ENCODE measurements around the gene ATG16L1.

ATG16L1 gene

DNA sequence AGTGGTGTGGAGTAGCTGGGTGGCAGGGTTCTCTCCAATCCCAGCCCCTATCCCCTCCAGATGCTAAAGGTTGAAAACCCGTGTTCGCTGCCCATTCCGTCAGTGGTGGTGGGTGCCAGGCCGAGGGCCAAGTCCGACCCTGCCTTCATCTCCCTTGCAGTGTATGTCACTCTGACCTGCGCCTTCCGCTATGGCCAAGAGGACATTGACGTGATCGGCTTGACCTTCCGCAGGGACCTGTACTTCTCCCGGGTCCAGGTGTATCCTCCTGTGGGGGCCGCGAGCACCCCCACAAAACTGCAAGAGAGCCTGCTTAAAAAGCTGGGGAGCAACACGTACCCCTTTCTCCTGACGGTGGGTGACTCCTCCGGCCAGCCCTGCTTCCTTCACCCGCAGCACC is 69.0 kb downstream of the ATG16L1 start:
- TF ChIP-seq, protein P1, sequence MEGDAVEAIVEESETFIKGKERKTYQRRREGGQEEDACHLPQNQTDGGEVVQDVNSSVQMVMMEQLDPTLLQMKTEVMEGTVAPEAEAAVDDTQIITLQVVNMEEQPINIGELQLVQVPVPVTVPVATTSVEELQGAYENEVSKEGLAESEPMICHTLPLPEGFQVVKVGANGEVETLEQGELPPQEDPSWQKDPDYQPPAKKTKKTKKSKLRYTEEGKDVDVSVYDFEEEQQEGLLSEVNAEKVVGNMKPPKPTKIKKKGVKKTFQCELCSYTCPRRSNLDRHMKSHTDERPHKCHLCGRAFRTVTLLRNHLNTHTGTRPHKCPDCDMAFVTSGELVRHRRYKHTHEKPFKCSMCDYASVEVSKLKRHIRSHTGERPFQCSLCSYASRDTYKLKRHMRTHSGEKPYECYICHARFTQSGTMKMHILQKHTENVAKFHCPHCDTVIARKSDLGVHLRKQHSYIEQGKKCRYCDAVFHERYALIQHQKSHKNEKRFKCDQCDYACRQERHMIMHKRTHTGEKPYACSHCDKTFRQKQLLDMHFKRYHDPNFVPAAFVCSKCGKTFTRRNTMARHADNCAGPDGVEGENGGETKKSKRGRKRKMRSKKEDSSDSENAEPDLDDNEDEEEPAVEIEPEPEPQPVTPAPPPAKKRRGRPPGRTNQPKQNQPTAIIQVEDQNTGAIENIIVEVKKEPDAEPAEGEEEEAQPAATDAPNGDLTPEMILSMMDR (IDR thresholded peaks at IDR 0.05), result no peak
- no peaks in the 10 kb centered on the region for H3K36me3 ChIP-seq
- H3K27ac ChIP-seq, result no peak overlapping the region
- peaks cover 0 to 15% of the 10 kb centered on the region in 2 donors for H3K27me3 ChIP-seq
- no peak for DNase-seq
- no peaks in the 10 kb centered on the region for H3K4me1 ChIP-seq
- no peak overlapping the region for H3K4me3 ChIP-seq
- H3K9me3 ChIP-seq, result no peaks in the 10 kb centered on the region
- intact Hi-C loops (cut with DNase I; ENCODE audit: low total_unique reads), result no loop called here

DNA sequence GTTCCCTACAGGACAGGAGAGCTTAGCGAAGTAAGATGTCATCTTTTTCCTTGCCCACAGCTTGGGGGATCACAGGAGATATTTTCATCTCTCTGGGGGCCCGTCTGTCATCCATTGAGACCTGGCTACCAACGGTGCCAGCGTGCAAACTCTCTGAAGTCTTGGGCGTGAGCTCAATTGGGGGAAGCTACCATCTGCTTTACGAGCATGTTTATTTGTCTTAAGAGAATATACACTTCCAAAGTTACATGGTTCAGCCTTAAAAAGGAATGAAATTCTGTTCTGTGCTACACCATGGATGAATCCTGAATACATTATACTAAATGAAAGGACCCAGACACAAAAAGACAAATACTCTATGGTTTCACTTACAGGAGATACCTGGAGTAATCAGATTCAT is 69.7 kb downstream of the ATG16L1 start:
- no peak overlapping the region for H3K27ac ChIP-seq
- no peak overlapping the region for H3K4me3 ChIP-seq
- no peak for DNase-seq
- intact Hi-C loops (cut with DNase I; ENCODE audit: low total_unique reads), result no loop called here
- peaks cover 0 to 15% of the 10 kb centered on the region in 2 donors for H3K27me3 ChIP-seq
- TF ChIP-seq, protein P1 (IDR thresholded peaks at IDR 0.05), result no peak
- H3K4me1 ChIP-seq, result no peaks in the 10 kb centered on the region
- no peaks in the 10 kb centered on the region for H3K9me3 ChIP-seq
- H3K36me3 ChIP-seq, result no peaks in the 10 kb centered on the region

DNA sequence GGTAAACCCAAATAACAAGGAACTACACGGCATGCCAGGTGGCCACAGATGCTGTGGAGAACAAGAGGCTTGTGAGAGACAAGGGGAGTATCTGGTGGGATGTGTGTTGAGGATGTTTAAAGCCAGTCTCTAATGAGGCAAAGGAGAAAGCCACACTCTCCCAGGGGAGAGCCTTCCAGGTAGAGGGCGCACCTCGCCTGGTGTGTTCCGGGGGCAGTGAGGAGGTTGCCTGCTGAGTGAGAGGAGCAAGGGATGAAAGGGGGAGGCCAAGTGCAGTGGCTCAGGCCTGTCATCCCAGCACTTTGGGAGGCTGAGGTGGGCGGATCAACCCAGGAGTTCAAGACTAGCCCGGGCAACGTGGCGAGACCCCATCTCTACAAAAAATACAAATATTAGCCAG is 72.4 kb downstream of the ATG16L1 start:
- no peak for DNase-seq
- Histone ChIP-seq H3K4me3 (no peak overlapping the region), H3K27ac (no peak overlapping the region), H3K27me3 (peaks cover 0 to 13% of the 10 kb centered on the region in 2 donors), H3K9me3 (no peaks in the 10 kb centered on the region), H3K36me3 (no peaks in the 10 kb centered on the region), H3K4me1 (no peaks in the 10 kb centered on the region)
- intact Hi-C loops (cut with DNase I; ENCODE audit: low total_unique reads), result no loop called here
- TF ChIP-seq, protein P1 (IDR thresholded peaks at IDR 0.05), result no peak

DNA sequence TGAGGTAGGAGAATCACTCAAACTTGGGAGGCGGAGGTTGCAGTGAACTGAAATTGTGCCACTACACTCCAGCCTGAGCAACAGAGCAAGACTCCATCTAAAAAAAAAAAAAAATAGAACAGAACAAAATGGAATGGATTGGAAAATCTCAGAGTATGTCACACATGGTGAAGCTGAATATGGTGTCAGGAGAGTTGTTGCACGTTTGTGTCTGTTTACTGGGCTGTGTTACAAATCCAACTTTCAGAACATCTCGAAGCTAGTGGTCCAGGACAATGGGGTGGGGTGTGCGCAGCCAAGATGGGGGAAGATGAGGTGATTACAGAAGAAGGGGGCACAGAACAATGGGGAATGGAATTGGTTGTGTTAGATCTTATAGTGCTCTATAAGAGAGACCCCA is 73.8 kb downstream of the ATG16L1 start:
- H3K27me3 ChIP-seq, result peaks cover 0 to 6% of the 10 kb centered on the region in 2 donors
- H3K9me3 ChIP-seq, result no peaks in the 10 kb centered on the region
- no peaks in the 10 kb centered on the region for H3K4me1 ChIP-seq
- intact Hi-C loops (cut with DNase I; ENCODE audit: low total_unique reads), result no loop called here
- TF ChIP-seq, protein P1 (IDR thresholded peaks at IDR 0.05), result no peak
- no peaks in the 10 kb centered on the region for H3K36me3 ChIP-seq
- no peak overlapping the region for H3K27ac ChIP-seq
- DNase-seq, result no peak
- no peak overlapping the region for H3K4me3 ChIP-seq

DNA sequence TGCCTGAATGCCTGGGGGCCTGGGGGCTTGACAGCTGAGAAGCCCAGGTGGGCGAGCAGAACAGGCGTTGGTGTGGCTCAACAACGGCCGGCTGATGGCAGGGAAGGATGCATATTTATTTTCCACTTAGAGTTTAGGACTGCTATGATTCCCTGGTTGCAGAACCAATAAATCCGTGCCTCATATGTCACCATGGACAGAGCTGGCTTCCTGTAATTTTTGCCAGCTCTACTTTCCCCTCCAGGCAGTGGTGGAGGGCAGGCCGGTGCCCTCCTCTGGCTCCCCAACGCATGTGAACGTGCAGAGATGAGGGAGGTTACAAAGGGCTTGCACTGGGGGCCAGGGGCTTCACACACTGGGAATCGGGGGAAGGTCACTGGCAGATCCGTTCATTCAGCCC is 74.3 kb downstream of the ATG16L1 start:
- intact Hi-C loops (cut with DNase I; ENCODE audit: low total_unique reads), result no loop called here
- no peaks in the 10 kb centered on the region for H3K4me1 ChIP-seq
- TF ChIP-seq, protein P1 (IDR thresholded peaks at IDR 0.05), result no peak

DNA sequence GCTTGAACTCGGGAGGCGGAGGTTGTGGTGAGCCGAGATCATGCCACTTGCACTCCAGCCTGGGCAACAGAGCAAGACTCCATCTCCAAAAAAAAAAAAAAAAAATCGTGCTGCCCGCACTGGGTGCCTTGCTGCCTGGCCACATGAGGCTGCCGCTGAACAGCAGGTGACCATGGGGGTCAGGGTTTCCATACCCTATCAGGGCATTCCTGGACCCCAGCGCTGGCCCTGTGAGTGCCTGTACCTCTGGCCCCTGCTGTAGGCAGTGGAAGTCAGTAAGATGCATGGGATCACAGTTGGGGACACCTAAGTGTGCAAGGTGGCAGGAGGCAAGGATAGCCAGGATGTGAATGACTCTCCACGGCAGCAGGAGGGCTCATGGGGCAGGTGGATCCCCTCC is 75.0 kb downstream of the ATG16L1 start:
- Histone ChIP-seq H3K9me3 (no peaks in the 10 kb centered on the region), H3K27me3 (no peaks in the 10 kb centered on the region), H3K4me3 (no peak overlapping the region), H3K4me1 (no peaks in the 10 kb centered on the region), H3K27ac (no peak overlapping the region), H3K36me3 (no peaks in the 10 kb centered on the region)
- no peak for DNase-seq
- intact Hi-C loops (cut with DNase I; ENCODE audit: low total_unique reads), result no loop called here
- TF ChIP-seq, protein P1 (IDR thresholded peaks at IDR 0.05), result no peak

More for the DNA sequence above, 74.3 kb downstream of the ATG16L1 start:
- H3K9me3 ChIP-seq, result no peaks in the 10 kb centered on the region
- H3K36me3 ChIP-seq, result no peaks in the 10 kb centered on the region
- DNase-seq, result no peak
- H3K4me3 ChIP-seq, result no peak overlapping the region
- peaks cover 0 to 2% of the 10 kb centered on the region in 2 donors for H3K27me3 ChIP-seq
- H3K27ac ChIP-seq, result no peak overlapping the region

All from tibial artery (tissue), 4 donors.